Pancreas (tissue), 10 donors: ENCODE data around the gene TUBB8. TPM values are rescaled to one million over a fixed set of nuclear protein-coding genes. Genes with fewer than 3 reads are reported as not detected.
"Not testable (repeated sequence)": the region's sequence is repeated elsewhere in the genome, so short reads cannot be mapped to it uniquely, and the experiment has no call there.

Experiments
- ATAC-seq, 4 donors: fragments of 200-7000 bp; cut with Tn5 transposase; one replicate each; pipeline versions ENCODE4 v1.8.0 to v1.9.1; 2020; ENCODE audit warnings: mild to moderate bottlenecking in 4 of 4, moderate library complexity in 4 of 4
- DNase-seq, 6 donors: peaks; one replicate each; pipeline ENCODE4 v3.0.0-alpha.2; 2020
- FAIRE-seq: peaks from 2 replicates; lab custom pipeline; 2012; peaks lifted over from hg19 to GRCh38; lab: Jason Lieb, UNC
- H3K27ac ChIP-seq, 4 donors: fragments of 200-600 bp; sonication (generic); 1 replicate in 3 of 4; 2 replicates in 1 of 4; pipeline versions ENCODE4 v1.5.0 to v1.8.0; 2020
- H3K27me3 ChIP-seq, 4 donors: fragments of 200-600 bp; one replicate each; pipeline ENCODE4 v1.8.0; 2021
- H3K36me3 ChIP-seq, 3 donors: fragments of 200-600 bp; sonication (generic) in 1 of 3; one replicate each; pipeline versions ENCODE4 v1.5.0 to v1.8.0; 2020 to 2021
- H3K4me1 ChIP-seq, 3 donors: fragments of 200-600 bp; one replicate each; pipeline ENCODE4 v1.8.0; 2021
- H3K4me3 ChIP-seq, 4 donors: fragments of 200-600 bp; sonication (generic) in 2 of 4; one replicate each; pipeline versions ENCODE4 v1.5.0 to v1.8.0; 2020 to 2021
- H3K9me3 ChIP-seq, 4 donors: fragments of 200-600 bp; one replicate each; pipeline ENCODE4 v1.8.0; 2021
- whole genome bisulfite sequencing, 2 donors: extraction: QIAGEN DNeasy Blood & Tissue Kit; methylation state at CpG; one replicate each; pipeline ENCODE4 v1.1.7; 2013; 5-methylcytosine and 5-hydroxymethylcytosine counted together
- intact Hi-C, 3 donors: fragments of 100-400 bp; cut with DNase I; formaldehyde crosslinking; loops; one replicate each; pipeline versions ENCODE4 v1.11.1 to v1.14.2; 2022
- polyA plus RNA-seq, 2 donors: library from polyadenylated mRNA; stranded (reverse); fragments of 200-250 nt; gene quantifications; one replicate each; pipeline ENCODE4 v1.2.3, GENCODE V29; 2013
- total RNA-seq, 6 donors: library from RNA; stranded (reverse); fragmentation: NEBNext Ultra II Directional in 4 of 6; extraction: Animal tissue kit (Norgen Biotek cat#: 25700) in 4 of 6; gene quantifications; one replicate each; pipeline versions ENCODE4 v1.2.1 to v1.2.4, GENCODE V29; 2021 to 2023
- donor health status: healthy with polysubstance abuse.
- donor health status: DM: no; HTN: no; CAD: no; lungs with moderate emphysema.
- donor health status: DM: no; HTN: no; CAD: no.
- donor health status: control.
- donor health status: control.
- donor health status: Bipolar disorder and iron deficiency.
- donor health status: DM: yes; HTN: yes; CAD: no.
- donor health status: DM: no; HTN: no; CAD: no.
- donor health status: DM: no; HTN: no; CAD: no.
- donor health status: DM: yes; HTN: yes; CAD: no.

The TUBB8 gene
- total and polyA plus RNA-seq, 8 donors = 0.09 to 0.46 (median 0.16) TPM; not detected in 5

GRCh38 chr10:13315-13635, 35.8 kb downstream of the TUBB8 start:
- H3K27me3 ChIP-seq, H3K27ac ChIP-seq, intact Hi-C loops, H3K9me3 ChIP-seq, FAIRE-seq, H3K36me3 ChIP-seq, DNase-seq, H3K4me1 ChIP-seq, H3K4me3 ChIP-seq: not testable (repeated sequence)
- WGBS, 2 donors = 32 to 36% methylated on average over 1 of the region's 2 CpGs
- ATAC-seq = peak in 1 of 4 donors; percentile 40

GRCh38 chr10:12444-13314, 36.4 kb downstream of the TUBB8 start:
- DNase-seq (peak in 1 of 6 donors; percentile 25), ATAC-seq (peak in 3 of 4 donors; percentile 43 to 57 (median 46))
- H3K27ac ChIP-seq, H3K36me3 ChIP-seq, H3K4me3 ChIP-seq, H3K4me1 ChIP-seq, H3K9me3 ChIP-seq, H3K27me3 ChIP-seq, intact Hi-C loops, FAIRE-seq: not testable (repeated sequence)
- WGBS, 2 donors = 89 to 91% methylated on average over 3 of the region's 15 CpGs

- H3K4me3 ChIP-seq, H3K9me3 ChIP-seq, FAIRE-seq, H3K4me1 ChIP-seq, H3K27me3 ChIP-seq, H3K36me3 ChIP-seq, H3K27ac ChIP-seq, intact Hi-C loops: not testable (repeated sequence)
- ATAC-seq (peak in 2 of 4 donors; percentile 38 to 40), DNase-seq (peak in 4 of 6 donors; percentile 16 to 72 (median 62))
- WGBS, 2 donors = 50 to 67% methylated on average over 15 to 19 of the region's 33 CpGs
Measured at GRCh38 chr10:11260-11659, 37.8 kb downstream of the TUBB8 start.

GRCh38 chr10:10261-10971, 38.7 kb downstream of the TUBB8 start:
- intact Hi-C loops, H3K4me3 ChIP-seq, H3K9me3 ChIP-seq, H3K27me3 ChIP-seq, H3K27ac ChIP-seq, FAIRE-seq, H3K36me3 ChIP-seq, H3K4me1 ChIP-seq: not testable (repeated sequence)
- peak in 1 of 6 donors; percentile 56 for DNase-seq
- WGBS, 2 donors = 64 to 69% methylated on average over 15 to 17 of the region's 42 CpGs
- ATAC-seq = peak in 3 of 4 donors; percentile 28 to 59 (median 40)

Other genes with a start within 250 kb of the TUBB8 start
- gene ZMYND11, start 86.2 kb upstream of the TUBB8 start, total RNA-seq = 10 to 100 TPM; 31.3 to 51.4 (median 39.9) TPM
- 10 to 100 TPM; 20.5 to 34.1 TPM for gene ZMYND11, start 86.2 kb upstream of the TUBB8 start, polyA plus RNA-seq